GM19025 (cell line): ENCODE data around the gene ORM1.
"Not testable (repeated sequence)": the region's sequence is repeated elsewhere in the genome, so short reads cannot be mapped to it uniquely, and the experiment has no call there.

ENCODE experiments used
- ATAC-seq: cut with Tn5 transposase; IDR thresholded peaks from one replicate; pipeline ENCODE4 v1.9.1; 2021; ENCODE audit warnings: mild to moderate bottlenecking, low read depth, moderate library complexity; ENCODE audit not compliant: unreplicated experiment

ORM1 gene

DNA sequence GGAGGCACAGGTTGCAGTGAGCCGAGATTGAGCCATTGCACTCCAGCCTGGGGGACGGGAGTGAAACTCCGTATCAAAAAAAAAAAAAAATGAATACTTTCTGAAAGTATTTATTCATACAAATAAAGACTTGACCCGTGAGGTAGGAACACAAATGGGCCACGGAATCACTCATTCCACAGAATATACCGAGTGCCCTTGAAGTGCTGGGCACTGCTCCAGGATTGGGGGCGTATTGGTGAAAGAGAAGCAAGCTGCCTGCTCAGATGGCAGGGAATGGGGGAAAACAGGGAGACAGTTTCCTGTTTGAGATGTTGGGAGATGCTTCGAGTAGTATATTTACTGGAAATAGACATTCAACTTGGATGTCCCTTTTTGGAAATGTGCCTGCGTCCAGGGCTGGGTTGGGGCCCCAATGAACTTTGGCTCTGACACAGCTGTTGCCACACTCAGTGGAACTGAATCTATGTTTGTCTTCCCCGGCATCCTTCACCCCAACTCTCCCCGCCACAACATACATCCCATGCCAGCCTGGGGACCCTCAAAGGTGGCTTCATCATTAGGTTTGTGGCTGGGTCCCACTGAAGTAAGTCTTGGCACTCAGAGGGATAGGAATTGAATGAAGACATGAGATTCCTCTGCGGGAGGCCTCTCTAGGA lies 609 bp upstream of the ORM1 start:
- not testable (repeated sequence) for ATAC-seq

DNA sequence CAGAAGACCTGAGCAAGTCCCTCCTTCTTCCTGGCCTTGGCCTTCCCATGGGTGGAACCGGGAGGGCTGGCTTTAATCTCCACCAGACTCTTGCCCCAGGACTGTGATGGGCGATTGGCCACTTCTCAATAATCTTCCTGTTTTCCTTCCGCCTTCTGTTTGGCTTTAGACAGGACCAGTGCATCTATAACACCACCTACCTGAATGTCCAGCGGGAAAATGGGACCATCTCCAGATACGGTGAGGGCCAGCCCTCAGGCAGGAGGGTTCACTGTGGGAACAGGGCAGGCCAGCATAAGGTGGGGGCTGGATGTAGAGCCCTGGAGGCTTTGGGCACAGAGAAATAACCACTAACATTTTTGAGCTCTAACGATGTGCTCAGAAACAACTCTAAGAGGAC lies 951 bp downstream of the ORM1 start:
- not testable (repeated sequence) for ATAC-seq

GRCh38 chr9:114324492-114324891 lies 1.6 kb downstream of the ORM1 start:
- ATAC-seq: no peak

- not testable (repeated sequence) for ATAC-seq
Measured at GRCh38 chr9:114324965-114325364, 2.1 kb downstream of the ORM1 start.

GRCh38 chr9:114325684-114326254 lies 2.9 kb downstream of the ORM1 start:
- ATAC-seq: not testable (repeated sequence)

- no peak for ATAC-seq
Measured at GRCh38 chr9:114327749-114328148, 4.9 kb downstream of the ORM1 start.

DNA sequence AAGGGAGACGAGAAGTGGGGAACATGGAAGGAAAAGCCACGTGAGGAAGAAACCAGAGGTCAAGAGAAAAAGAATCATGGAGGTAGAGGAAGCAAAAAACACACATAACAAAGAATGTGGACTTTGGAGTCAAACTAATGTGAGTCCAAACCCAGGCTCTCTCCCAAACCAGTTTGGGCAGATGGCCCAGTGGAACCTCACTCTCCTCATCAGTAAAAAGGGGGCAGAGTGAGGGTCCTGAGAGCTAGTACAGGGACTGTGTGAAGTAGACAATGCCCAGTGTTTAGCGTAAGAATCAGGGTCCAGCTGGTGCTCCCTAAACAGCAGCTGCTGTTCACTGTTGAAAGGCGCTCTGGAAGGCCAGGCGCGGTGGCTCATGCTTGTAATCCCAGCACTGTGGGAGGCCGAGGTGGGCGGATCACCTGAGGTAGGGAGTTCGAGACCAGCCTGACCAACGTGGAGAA lies 5.5 kb downstream of the ORM1 start:
- ATAC-seq: not testable (repeated sequence)

DNA sequence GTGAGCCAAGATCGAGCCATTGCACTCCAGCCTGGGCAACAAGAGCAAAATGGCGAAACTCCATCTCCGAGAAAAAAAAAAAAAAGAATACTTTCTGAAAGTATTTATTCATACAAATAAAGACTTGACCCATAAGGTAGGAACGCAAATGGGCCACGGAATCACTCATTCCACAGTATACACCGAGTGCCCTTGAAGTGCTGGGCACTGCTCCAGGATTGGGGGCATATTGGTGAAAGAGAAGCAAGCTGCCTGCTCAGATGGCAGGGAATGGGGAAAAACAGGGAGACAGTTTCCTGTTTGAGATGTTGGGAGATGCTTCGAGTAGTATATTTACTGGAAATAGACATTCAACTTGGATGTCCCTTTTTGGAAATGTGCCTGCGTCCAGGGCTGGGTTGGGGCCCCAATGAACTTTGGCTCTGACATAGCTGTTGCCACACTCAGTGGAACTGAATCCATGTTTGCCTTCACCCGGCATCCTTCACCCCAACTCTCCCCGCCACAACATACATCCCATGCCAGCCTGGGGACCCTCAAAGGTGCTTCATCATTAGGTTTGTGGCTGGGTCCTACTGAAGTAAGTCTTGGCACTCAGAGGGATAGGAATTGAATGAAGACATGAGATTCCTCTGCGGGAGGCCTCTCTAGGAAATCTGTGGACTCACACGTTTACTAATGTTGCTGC lies 6.2 kb downstream of the ORM1 start:
- not testable (repeated sequence) for ATAC-seq

DNA sequence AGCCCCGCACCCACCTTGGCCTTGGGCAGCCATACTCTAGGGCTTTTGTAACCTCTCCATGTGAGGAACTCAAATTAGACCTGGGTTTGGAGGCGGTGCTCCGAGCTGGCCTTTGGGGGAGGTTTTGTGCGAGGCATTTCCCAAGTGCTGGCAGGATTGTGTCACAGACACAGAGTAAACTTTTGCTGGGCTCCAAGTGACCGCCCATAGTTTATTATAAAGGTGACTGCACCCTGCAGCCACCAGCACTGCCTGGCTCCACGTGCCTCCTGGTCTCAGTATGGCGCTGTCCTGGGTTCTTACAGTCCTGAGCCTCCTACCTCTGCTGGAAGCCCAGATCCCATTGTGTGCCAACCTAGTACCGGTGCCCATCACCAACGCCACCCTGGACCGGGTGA lies 6.7 kb downstream of the ORM1 start, which contains the start of gene ORM2:
Gene ORM2 (plus strand): TSS at position 245 of the 398 bp plus-strand sequence. CDS start 36 bp downstream, at position 281.
- not testable (repeated sequence) for ATAC-seq

DNA sequence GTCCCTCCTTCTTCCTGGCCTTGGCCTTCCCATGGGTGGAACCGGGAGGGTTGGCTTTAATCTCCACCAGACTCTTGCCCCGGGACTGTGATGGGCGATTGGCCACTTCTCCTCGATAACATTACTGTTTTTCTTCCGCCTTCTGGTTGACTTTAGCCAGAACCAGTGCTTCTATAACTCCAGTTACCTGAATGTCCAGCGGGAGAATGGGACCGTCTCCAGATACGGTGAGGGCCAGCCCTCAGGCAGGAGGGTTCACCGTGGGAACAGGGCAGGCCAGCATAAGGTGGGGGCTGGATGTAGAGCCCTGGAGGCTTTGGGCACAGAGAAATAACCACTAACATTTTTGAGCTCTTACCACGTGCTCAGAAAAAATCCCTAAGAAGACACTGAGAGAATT lies 7.7 kb downstream of the ORM1 start:
- no peak for ATAC-seq

DNA sequence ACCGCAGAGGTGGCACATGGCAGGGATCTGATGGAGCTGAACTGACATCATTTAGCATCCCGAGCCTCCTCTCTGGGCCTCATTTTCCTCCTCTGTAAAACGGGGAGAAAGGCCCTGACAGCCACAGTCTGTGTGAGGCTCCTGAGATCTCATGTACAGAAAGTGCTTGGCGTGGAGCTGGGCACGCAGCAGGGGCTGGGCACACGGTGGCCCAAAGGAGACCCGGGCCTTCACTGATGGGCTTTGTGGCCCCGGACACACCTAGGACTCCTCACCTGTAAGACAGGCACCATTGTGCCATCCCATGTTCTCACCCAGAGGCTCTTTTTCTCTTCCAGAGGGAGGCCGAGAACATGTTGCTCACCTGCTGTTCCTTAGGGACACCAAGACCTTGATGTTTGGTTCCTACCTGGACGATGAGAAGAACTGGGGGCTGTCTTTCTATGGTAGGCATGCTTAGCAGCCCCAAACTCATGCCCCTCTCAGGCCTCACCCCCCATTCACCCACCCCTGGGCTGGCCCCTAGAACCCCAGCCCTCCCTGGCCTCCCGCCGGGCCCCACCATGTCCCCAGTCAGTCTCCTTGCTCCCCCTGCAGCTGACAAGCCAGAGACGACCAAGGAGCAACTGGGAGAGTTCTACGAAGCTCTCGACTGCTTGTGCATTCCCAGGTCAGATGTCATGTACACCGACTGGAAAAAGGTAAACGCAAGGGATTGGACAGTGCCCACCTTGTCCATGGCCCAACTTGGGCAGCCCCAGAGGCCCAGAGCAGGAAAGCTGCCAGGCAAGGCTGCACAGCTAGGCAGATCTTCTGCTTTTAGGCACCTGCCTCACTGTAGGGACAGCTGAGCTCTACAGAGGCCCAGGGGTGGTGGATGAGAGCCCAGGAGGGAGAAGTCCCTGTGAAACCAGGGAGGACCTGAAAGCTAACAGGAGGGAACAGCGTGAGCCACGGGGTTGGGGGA lies 8.6 kb downstream of the ORM1 start:
- not testable (repeated sequence) for ATAC-seq

DNA sequence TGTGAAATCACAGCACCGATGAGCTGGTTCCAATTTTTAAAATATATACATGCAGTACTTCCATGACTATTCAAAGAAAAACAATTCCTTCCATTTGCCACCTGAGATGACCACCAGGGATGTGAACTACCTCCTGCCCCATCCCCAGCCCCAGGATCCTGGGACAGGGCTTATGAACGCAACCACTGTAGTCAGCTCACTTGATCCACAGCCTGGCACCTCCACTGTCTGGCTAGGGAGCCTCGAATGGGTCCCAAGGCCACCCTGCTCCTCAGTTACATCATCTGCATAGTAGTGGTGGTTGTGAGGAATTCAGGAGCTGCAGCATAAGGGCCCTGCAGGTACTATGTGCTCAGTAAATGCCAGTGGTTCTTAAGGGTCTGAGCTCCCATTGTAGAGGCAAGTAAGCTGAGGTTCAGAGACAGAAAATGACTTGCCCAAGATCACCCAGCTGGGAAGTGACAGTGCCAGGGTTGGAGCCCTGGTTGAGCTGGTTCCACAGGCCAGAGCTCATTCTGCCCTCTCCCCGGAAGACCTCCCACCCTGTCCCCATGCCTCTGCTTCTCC lies 9.7 kb downstream of the ORM1 start:
- ATAC-seq: not testable (repeated sequence)

DNA sequence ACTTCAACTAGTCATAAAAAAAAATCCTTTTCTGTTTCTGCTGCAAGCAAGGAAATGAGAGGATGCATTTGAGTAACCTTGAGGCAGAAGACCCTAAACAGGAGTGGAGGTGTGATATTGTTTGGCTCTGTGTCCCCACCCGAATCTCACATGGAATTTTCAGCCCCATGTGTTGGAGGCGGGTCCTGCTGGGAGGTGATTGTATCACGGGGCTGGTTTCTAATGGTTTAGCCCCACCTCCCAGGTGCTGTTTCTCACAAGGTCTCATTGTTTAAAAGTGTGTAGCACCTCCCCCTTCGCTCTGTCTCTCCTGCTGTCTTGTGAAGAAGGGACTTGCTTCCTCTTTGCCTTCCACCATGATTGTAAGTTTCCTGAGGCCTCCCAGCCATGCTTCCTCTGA lies 10.8 kb downstream of the ORM1 start:
- ATAC-seq: not testable (repeated sequence)

DNA sequence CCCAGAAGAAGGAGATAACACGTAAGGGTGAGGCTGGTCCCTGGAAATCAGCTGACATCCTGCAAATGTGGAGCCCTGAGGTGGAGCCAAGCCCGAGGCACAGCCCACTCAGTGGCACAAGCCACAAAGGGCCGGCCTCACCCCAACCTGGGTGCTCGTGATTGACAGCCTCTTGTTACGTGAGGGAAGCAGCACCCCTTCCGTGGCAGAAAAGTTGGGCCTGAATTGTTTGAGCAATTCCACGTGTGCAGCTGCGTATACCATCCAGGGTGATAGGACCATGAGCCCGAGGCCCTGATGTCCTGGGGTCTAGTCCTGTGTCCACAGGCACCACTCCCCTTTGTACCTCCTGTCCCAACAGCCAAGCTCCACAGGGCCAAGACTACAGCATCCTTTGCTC lies 11.6 kb downstream of the ORM1 start:
- no peak for ATAC-seq

GRCh38 chr9:114335745-114336144 lies 12.8 kb downstream of the ORM1 start:
- no peak for ATAC-seq

GRCh38 chr9:114336157-114336556 lies 13.3 kb downstream of the ORM1 start:
- no peak for ATAC-seq

GRCh38 chr9:114336699-114337395 lies 13.9 kb downstream of the ORM1 start:
- ATAC-seq: no peak

GRCh38 chr9:114338187-114338586 lies 15.3 kb downstream of the ORM1 start:
- no peak for ATAC-seq

GRCh38 chr9:114339130-114339908 lies 16.4 kb downstream of the ORM1 start:
- ATAC-seq: peak; percentile 58
